Prostate gland (tissue), 2 donors: Measurements from ENCODE around the gene DACT2. TPM values are rescaled to one million over a fixed set of nuclear protein-coding genes. Genes with fewer than 3 reads are reported as not detected.

Experiments
- DNase-seq: peaks from one replicate; pipeline ENCODE4 v3.0.0-alpha.2; 2019; ENCODE audit warnings: low spot score
- H3K27ac ChIP-seq, 2 donors: fragments of 200-600 bp; sonication (generic); 2 replicates each; pipeline ENCODE4 v1.5.1; 2017 to 2019
- H3K27me3 ChIP-seq: fragments of 200-600 bp; sonication (generic); replicated peaks from 2 replicates; pipeline ENCODE4 v1.5.1; 2019; ENCODE audit not compliant: insufficient read depth
- H3K36me3 ChIP-seq, 2 donors: fragments of 200-600 bp; sonication (generic); 1 replicate in 1 of 2; 2 replicates in 1 of 2; pipeline versions ENCODE4 v1.5.1 to v1.8.1; 2017 to 2019
- H3K4me1 ChIP-seq: fragments of 200-600 bp; sonication (generic); replicated peaks from 2 replicates; pipeline ENCODE4 v1.5.1; 2019
- H3K4me3 ChIP-seq, 2 donors: fragments of 200-600 bp; sonication (generic); 2 replicates each; pipeline ENCODE4 v1.5.1; 2017 to 2019
- H3K9me3 ChIP-seq: fragments of 200-600 bp; sonication (generic); 2 replicates; pipeline ENCODE4 v1.5.1; 2017
- CTCF ChIP-seq, 4 experiments: fragments of 200-600 bp in 2 of 4; fragments of 450-650 bp in 2 of 4; sonication (generic) in 2 of 4; IDR thresholded peaks; 1 replicate in 3 of 4; 2 replicates in 1 of 4; pipeline ENCODE4 v1.5.1; 2016 to 2019; ENCODE audit warnings: antibody characterized with exemption in 4 of 4, mild to moderate bottlenecking in 2 of 4, moderate library complexity in 2 of 4
- POLR2A ChIP-seq: fragments of 450-650 bp; IDR thresholded peaks from one replicate; pipeline ENCODE4 v1.6.1; 2016; ENCODE audit warnings: antibody characterized with exemption, mild to moderate bottlenecking
- POLR2AphosphoS5 ChIP-seq: sonication (generic); formaldehyde crosslinking; IDR thresholded peaks from one replicate; pipeline ENCODE4 v1.6.1; 2017; ENCODE audit warnings: antibody characterized with exemption
- WGBS: methylation state at CpG from one replicate; pipeline ENCODE4 v1.1.5; 2018; 5-methylcytosine and 5-hydroxymethylcytosine counted together
- intact Hi-C: fragments of 100-400 bp; cut with DNase I; formaldehyde crosslinking; loops from one replicate; pipeline ENCODE4 v1.14.2; 2022
- total RNA-seq, 2 donors: library from RNA; depleted of rRNA; stranded (reverse); fragments of >200 nt; gene quantifications; one replicate each; pipeline ENCODE4 v1.1.0, GENCODE V29; 2016

The DACT2 gene
- total RNA-seq = 10 to 100 TPM; 22.1 to 28.1 TPM

- WGBS = under 1% methylated on average over 44 of the region's 92 CpGs
- intact Hi-C loops = loop anchor here (5.0 kb wide), 1 partner anchor 167 kb away; no protein-coding TSS in a partner anchor
- DNase-seq = peak; percentile 30
- Histone ChIP-seq H3K36me3 (no peaks in the 10 kb centered on the region), H3K27ac (peak within 1 kb of the TSS; percentile 70 to 77), H3K27me3 (no peaks in the 10 kb centered on the region), H3K4me1 (no peaks in the 10 kb centered on the region), H3K4me3 (peak within 1 kb of the TSS; percentile 51 to 61), H3K9me3 (no peaks in the 10 kb centered on the region)
- TF ChIP-seq POLR2A = no peak
- peak; percentile 31 for TF ChIP-seq POLR2AphosphoS5
Measured at GRCh38 chr6:168319279-168320111, at the start of gene DACT2. Gene DACT2, minus strand, starts transcription at chr6:168319777. Its CDS starts 144 bp downstream, at chr6:168319633.

GRCh38 chr6:168368936-168369335 lies 49.4 kb upstream of the DACT2 start:
- Histone ChIP-seq H3K36me3 (no peaks in the 10 kb centered on the region), H3K4me1 (no peaks in the 10 kb centered on the region), H3K9me3 (no peaks in the 10 kb centered on the region), H3K27ac (no peak overlapping the region), H3K27me3 (no peaks in the 10 kb centered on the region), H3K4me3 (no peak overlapping the region)
- intact Hi-C loops = no loop called here
- no peak for DNase-seq
- no peak for TF ChIP-seq CTCF (IDR thresholded peaks at IDR 0.05)
- TF ChIP-seq POLR2AphosphoS5 = no peak
- no peak for TF ChIP-seq POLR2A
- 94% methylated on average over 7 of the region's 7 CpGs for WGBS

- Histone ChIP-seq H3K4me3 (no peak overlapping the region), H3K27me3 (no peaks in the 10 kb centered on the region), H3K27ac (no peak overlapping the region), H3K9me3 (no peaks in the 10 kb centered on the region), H3K36me3 (no peaks in the 10 kb centered on the region), H3K4me1 (no peaks in the 10 kb centered on the region)
- DNase-seq = no peak
- 76% methylated on average over 12 of the region's 12 CpGs for WGBS
- TF ChIP-seq POLR2AphosphoS5 (no peak), POLR2A (no peak)
- intact Hi-C loops = no loop called here
Measured at GRCh38 chr6:168368066-168368820, 48.7 kb upstream of the DACT2 start.

- Histone ChIP-seq H3K36me3 (no peaks in the 10 kb centered on the region), H3K4me3 (no peak overlapping the region), H3K9me3 (no peaks in the 10 kb centered on the region), H3K27me3 (no peaks in the 10 kb centered on the region), H3K27ac (no peak overlapping the region), H3K4me1 (no peaks in the 10 kb centered on the region)
- WGBS = 63% methylated on average over 15 of the region's 15 CpGs
- TF ChIP-seq POLR2A = no peak
- no peak for TF ChIP-seq POLR2AphosphoS5
- TF ChIP-seq CTCF (IDR thresholded peaks at IDR 0.05) = no peak
- intact Hi-C loops = no loop called here
- no peak for DNase-seq
Measured at GRCh38 chr6:168367285-168367751, 47.7 kb upstream of the DACT2 start.

- Histone ChIP-seq H3K9me3 (no peaks in the 10 kb centered on the region), H3K4me1 (no peaks in the 10 kb centered on the region), H3K27me3 (no peaks in the 10 kb centered on the region), H3K27ac (no peak overlapping the region), H3K36me3 (no peaks in the 10 kb centered on the region), H3K4me3 (no peak overlapping the region)
- no peak for DNase-seq
- intact Hi-C loops = no loop called here
- TF ChIP-seq POLR2AphosphoS5 = no peak
- TF ChIP-seq POLR2A = no peak
- TF ChIP-seq CTCF (IDR thresholded peaks at IDR 0.05) = no peak
- 97% methylated on average over 9 of the region's 9 CpGs for WGBS
Measured at GRCh38 chr6:168366473-168366872, 46.9 kb upstream of the DACT2 start.
